Fibroblast of skin of right quadriceps (primary cell): ENCODE measurements around the gene STOM.
"Not testable (repeated sequence)": the region's sequence is repeated elsewhere in the genome, so short reads cannot be mapped to it uniquely, and the experiment has no call there.

Experiments used
- DNase-seq: peaks from one replicate; pipeline ENCODE4 v3.0.0-alpha.2; 2013

The STOM gene

GRCh38 chr9:121298689-121299466 is 71.2 kb downstream of the STOM start:
- DNase-seq: peak; percentile 38

GRCh38 chr9:121298016-121298538 is 72.0 kb downstream of the STOM start:
- no peak for DNase-seq

GRCh38 chr9:121297389-121297788 is 72.7 kb downstream of the STOM start:
- no peak for DNase-seq

- no peak for DNase-seq
Measured at GRCh38 chr9:121296213-121297127, 73.6 kb downstream of the STOM start.

GRCh38 chr9:121295662-121296191 is 74.3 kb downstream of the STOM start:
- no peak for DNase-seq

GRCh38 chr9:121294866-121295661 is 75.0 kb downstream of the STOM start:
- no peak for DNase-seq

GRCh38 chr9:121294151-121294743 is 75.8 kb downstream of the STOM start:
- no peak for DNase-seq

GRCh38 chr9:121292801-121293241 is 77.2 kb downstream of the STOM start:
- DNase-seq: no peak

- DNase-seq: no peak
Measured at GRCh38 chr9:121292051-121292450, 78.0 kb downstream of the STOM start.

GRCh38 chr9:121291536-121291935 is 78.5 kb downstream of the STOM start:
- DNase-seq: not testable (repeated sequence)

GRCh38 chr9:121289772-121290370 is 80.2 kb downstream of the STOM start:
- DNase-seq: no peak

- DNase-seq: peak; percentile 80
Measured at GRCh38 chr9:121289026-121289771, 80.9 kb downstream of the STOM start.
